ENCODE results near the gene CYP2D6.

- TF ChIP-seq CTCF (IDR thresholded peaks at IDR 0.05): peak; percentile 82
- TF ChIP-seq ZFX (IDR thresholded peaks at IDR 0.05; ENCODE audit: borderline replicate concordance): no peak
Observed at GRCh38 chr22:42169055-42169469, 38.5 kb upstream of the CYP2D6 start.

All from 22Rv1 (cell line).